ENCODE data around the gene ZNF584.

Gene ZNF584

GRCh38 chr19:58466089-58466759, 57.8 kb downstream of the ZNF584 start:
- FAIRE-seq (no peak), DNase-seq (ENCODE audit: low spot score) (no peak)

GRCh38 chr19:58466760-58467589, 58.5 kb downstream of the ZNF584 start, which contains the start of gene ZNF324:
Gene ZNF324 (plus strand): TSS chr19:58467080. CDS start chr19:58469186, 2,106 bp downstream.
- peak; percentile 92 for DNase-seq (ENCODE audit: low spot score)
- peak; percentile 35 for FAIRE-seq

Measured in urothelium cell line (cell line).